ENCODE results near the gene CNOT6.

GRCh38 chr5:180603076-180603594, 109.0 kb downstream of the CNOT6 start:
- TF ChIP-seq CTCF (conservative IDR thresholded peaks at IDR 0.05) (no peak), ZFX (IDR thresholded peaks at IDR 0.05) (no peak)
